ENCODE data around the gene CDCP1. TPM values are rescaled to one million over a fixed set of nuclear protein-coding genes. Genes with fewer than 3 reads are reported as not detected.

Gene CDCP1, protein sequence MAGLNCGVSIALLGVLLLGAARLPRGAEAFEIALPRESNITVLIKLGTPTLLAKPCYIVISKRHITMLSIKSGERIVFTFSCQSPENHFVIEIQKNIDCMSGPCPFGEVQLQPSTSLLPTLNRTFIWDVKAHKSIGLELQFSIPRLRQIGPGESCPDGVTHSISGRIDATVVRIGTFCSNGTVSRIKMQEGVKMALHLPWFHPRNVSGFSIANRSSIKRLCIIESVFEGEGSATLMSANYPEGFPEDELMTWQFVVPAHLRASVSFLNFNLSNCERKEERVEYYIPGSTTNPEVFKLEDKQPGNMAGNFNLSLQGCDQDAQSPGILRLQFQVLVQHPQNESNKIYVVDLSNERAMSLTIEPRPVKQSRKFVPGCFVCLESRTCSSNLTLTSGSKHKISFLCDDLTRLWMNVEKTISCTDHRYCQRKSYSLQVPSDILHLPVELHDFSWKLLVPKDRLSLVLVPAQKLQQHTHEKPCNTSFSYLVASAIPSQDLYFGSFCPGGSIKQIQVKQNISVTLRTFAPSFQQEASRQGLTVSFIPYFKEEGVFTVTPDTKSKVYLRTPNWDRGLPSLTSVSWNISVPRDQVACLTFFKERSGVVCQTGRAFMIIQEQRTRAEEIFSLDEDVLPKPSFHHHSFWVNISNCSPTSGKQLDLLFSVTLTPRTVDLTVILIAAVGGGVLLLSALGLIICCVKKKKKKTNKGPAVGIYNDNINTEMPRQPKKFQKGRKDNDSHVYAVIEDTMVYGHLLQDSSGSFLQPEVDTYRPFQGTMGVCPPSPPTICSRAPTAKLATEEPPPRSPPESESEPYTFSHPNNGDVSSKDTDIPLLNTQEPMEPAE
- total RNA-seq = 0.57 TPM
- long read RNA-seq, partial matches to known transcripts = 1 of 2 reads
- long read RNA-seq, other reads (novel, unspliced or antisense) = 1 of 2 reads

DNA sequence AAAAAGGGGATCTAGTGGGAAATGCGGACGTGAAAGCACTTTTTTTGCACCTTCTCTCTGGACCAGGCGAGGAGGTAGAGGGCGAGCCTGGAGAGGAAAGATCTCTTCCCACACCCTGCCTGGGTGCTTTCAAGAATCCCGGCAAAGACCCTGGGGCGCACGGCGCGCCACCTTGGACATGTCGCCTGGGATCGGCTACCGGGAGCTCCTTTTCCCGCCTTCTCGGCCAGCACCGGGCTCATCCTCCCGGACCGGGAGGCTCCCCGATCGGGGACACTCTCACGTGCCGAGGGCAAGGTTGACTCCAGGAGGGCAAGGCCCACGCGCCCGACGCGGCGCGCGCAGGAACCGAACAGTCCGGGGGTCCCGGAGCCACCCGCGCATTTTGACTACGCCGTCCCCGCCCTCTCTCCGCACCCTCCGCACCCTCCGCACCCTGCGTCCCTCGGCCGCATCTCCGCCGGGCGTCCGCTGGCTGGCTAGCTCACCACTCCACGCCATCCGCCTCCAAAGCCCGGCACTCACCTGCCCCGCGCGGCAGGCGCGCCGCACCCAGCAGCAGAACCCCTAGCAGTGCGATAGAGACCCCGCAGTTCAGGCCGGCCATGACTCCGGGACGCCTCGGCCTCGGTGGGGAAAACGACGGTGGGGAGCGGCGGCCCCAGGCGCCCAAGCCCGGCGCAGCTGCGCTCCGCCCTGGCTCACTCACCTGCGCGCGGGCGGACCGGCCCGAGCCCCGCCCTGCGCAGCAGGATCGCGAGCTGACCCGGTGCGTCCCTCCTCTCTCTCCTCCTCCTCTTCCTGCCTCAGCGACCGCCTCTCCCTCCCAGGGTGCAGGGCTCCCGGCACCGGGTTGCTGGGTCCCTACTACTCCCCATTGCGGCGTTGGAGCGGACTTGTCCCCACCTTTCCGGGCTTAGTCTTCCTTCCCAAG, at the start of gene CDCP1:
Gene CDCP1, minus strand, starts transcription at position 698 of the 934 bp plus-strand sequence. Its CDS starts 91 bp downstream, at position 607.
- no peak for DNase-seq (ENCODE audit: low spot score)
- intact Hi-C loops (cut with DNase I) = no loop called here

DNA sequence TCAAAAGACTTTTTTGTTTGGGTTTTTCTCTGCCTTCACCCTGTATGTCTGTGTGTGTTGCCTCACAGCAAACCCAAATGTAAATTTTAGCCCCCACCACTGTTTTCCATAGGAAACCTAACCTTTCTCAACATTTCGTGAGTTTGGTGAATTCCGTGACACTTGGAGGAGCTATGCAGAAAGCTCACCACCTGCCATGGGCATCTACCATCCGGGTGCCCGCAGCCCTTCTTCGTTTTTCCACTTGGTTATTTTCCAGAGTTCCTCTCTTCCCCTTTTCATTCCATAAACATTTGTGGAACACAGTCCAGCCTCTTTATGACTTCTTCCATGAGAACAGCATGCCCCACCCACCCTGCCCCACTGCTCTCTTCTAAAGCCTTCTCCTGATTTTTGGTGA, 48.6 kb upstream of the CDCP1 start:
- no peak for DNase-seq (ENCODE audit: low spot score)
- intact Hi-C loops (cut with DNase I) = no loop called here

DNA sequence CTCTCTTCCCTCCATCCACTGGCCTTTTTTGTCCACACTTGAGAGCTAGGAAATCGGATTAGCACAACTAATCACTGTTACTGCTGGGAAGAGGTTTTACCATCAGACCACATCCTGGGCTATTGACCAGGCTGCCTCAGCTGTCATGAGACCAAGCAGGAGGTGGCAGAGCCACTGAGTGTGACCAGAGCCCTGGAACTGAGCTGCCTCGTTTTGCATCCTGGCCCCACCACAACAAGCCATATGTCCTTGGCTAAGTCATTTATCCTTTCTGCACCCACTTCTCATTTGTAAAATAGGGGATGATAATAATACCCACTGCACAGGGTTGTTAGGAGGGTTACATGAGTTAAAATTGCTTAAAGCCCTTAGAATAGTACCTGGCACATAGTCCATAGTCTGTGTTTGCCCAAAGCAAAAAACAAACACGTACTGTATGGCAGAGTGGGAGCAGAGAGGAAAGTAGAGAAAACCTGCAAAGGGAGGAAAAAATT, 45.8 kb upstream of the CDCP1 start:
- intact Hi-C loops (cut with DNase I) = no loop called here
- no peak for DNase-seq (ENCODE audit: low spot score)

DNA sequence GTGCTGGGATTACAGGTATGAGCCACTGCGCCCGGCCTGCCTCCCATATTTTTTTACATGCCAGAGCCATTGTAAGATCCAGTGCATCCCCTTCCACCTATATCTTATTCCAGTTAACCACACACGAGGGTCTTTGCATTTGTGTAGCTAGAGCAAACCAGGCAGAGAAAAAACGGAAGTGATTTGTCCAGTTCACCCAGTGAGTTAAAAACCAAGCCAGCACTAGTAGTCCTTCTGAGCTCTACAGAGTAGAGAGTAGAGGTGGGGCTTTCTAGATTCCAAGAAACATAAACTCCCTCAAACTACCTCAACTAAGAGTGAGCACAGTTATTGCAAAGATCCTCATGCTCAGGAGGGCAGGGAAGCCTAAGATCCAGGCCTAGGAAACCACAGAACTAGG, 45.2 kb upstream of the CDCP1 start:
- intact Hi-C loops (cut with DNase I) = no loop called here
- DNase-seq (ENCODE audit: low spot score) = no peak

DNA sequence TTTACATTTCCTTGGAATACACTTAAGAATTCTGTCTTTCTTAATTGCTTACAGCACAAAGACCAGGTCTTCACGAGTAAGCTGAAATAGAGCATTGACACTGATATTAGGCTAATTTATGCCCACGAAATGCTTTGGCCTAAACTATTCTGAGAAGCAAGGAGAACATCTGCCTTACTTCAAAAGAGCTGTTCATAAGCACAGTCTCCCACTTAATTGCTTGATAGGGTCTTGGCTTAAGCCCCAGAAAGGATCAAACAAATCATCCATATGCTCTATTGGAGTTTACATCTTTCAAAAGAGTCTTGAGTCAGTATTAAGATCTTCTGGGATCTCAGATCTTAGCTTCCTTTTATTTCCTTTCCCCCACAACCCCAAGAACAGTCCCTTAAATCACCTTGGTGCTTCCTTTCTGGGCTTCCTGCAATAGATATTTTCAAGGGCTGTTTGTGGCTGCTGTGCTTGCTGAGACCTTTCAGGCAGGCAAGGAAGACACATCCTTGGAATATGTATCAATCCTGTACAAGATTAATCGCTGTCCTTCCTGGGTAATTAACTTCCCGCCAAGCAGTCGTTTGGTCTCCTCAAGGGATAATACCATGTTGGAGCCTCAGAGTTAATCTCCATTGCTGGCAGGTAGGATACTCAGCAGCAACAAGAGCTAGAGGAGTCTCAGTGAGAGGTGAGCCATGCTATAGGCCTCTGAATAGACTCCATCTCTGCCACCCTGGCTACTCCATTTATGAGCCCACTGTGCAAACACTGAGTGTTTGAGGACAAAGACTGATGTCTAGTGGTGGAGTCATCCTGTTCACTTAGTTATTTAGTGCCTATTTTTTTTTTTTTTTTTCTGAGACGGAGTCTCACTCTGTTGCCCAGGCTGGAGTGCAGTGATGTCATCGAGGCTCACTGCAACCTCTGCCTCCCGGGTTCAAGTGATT, 42.8 kb upstream of the CDCP1 start:
- no peak for DNase-seq (ENCODE audit: low spot score)
- intact Hi-C loops (cut with DNase I) = no loop called here

DNA sequence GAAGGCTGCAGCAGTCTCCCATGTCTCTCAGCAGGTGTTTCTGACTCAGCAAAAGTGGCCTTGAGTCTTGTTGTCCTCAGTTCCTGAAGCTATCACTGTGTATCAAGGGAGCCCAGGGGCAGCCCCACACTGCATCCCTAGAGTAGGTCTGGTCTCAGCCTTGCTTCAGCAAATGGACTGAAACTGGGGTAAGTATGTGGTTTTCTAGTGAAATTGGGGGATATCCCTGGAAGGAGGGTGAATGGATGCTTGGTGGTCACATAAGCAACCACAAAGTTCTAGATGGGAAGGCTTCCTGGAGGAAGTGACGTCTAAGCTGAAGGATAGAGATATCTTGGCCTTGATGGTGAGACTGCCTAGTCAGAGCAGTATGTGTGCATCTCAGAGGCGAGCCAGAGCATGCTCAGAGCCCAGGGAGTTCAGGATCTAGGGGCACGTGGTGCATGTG, 41.5 kb upstream of the CDCP1 start:
- intact Hi-C loops (cut with DNase I) = no loop called here
- DNase-seq (ENCODE audit: low spot score) = no peak

DNA sequence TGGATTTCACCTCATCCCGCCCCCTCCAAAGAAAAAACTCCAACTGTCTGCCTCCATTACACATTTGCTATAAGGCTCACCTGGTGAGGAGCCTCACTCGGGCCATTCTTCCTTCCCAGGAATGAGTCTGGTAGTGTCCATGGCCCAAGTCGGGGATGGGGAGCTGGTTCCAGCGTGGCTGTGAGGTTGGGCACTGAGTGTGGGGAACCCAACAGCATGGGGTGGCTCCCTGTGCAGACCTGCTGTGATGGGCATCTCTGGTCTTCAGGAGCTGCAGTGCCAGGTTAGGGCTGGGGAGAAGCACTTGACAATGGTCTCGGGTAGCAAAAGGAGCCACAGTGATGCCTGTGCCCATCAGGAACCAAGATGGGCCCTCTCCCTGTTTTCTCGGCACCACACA, 40.7 kb upstream of the CDCP1 start:
- peak; percentile 58 for DNase-seq (ENCODE audit: low spot score)
- intact Hi-C loops (cut with DNase I) = no loop called here

DNA sequence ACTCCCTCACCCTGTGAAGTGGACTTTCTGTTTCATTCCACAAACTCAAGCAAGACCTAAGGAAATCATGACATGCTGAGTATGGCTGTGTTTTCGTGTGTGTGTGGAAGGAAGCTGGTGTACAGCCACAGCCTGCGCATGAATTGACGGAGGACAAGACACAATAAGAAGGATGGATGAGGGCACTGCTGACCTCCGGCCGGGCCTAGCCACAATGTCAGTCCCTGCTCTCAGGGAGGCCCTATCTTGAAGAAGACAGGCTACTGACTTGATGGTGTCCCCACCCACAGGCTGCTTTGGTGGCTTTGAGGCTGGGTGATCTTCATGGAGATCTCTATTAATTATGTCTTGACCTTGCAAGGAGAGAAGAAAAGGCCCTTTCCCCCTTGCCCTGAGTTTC, 39.3 kb upstream of the CDCP1 start:
- intact Hi-C loops (cut with DNase I) = no loop called here
- peak; percentile 58 for DNase-seq (ENCODE audit: low spot score)

DNA sequence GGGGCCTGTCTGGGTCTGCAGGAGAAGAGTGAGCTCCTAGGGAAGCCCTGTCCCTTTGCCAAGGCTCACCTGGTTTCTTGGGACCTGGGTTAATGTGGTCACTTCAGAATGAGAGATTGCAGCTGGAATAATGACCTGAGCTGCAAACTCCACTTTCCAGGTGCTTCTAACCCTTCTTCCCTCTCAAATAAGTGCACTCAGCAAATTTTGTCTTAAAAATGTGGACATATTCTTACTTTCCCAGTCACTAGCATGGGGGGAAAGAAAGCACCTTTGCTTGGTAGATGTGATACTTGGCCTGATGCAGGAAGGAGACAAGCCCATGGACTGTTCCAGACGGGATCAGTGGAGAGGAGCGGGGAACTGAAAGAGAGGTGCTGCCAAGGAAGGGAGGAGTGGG, 38.9 kb upstream of the CDCP1 start:
- intact Hi-C loops (cut with DNase I) = no loop called here
- peak; percentile 14 for DNase-seq (ENCODE audit: low spot score)

DNA sequence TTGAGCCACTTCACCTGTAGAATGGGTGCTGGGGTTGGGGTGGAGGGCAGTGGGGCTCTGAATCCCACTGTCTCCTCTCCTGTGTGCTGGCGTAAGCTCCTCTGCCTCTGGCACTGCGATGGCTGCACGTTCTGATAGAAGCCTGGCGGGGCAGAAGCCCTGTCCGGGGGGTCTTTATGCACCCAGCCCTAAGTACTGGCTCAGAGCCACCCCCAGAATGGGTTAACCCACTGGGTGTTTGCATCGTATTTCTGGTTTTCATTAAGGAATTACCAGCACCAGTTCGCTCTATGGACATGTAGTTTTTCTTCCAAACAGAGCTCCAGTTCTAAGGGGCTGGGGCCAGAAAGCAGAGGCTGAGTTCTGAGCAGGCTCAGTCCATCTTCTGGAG, 37.7 kb upstream of the CDCP1 start:
- no peak for DNase-seq (ENCODE audit: low spot score)
- intact Hi-C loops (cut with DNase I) = no loop called here

DNA sequence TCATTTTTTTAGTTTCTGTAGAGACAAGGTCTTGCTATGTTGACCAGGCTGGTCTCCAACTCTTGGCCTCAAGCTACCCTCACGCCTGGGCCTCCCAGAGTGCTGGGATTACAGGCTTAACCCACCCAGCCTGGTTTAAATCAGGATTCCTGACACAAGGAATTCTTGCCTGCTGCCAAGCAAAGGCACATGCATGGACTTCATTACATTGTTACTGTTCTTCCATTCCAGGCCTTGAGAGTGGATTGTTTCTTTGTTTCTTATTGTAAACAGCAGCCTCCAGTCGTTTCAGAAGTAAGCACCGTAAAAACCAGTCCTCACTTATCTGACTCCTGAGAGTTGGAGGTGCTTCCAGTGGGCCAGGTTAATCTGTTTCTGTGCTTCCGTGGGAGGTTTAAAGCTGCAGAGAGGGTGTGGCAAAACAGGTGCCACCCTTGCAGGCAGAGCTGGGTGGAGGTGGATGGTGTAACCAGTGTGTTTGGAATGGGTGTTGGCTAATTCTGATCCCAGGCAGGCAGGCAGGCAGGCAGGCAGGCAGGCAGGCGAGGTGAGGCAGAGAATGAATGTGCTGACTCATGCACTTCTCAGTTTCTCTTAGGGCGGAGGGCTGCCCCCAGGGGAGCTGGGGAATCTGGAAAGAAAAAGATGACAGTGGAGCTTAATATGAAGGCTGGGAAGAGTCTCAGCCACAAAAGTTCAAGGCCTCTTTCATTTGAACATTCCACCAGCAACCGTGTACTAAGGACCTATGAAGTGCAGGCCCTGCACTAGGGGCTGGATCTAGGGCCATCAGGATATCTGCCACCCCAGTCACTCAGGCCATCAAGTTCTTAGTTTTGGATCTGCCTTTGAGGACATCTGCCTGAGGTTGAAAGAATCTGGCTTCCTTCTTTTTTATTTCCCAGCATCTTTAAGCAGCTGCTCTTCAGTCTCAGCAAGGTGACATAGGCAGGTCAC, 37.0 kb upstream of the CDCP1 start:
- intact Hi-C loops (cut with DNase I) = no loop called here
- DNase-seq (ENCODE audit: low spot score) = peak; percentile 60

DNA sequence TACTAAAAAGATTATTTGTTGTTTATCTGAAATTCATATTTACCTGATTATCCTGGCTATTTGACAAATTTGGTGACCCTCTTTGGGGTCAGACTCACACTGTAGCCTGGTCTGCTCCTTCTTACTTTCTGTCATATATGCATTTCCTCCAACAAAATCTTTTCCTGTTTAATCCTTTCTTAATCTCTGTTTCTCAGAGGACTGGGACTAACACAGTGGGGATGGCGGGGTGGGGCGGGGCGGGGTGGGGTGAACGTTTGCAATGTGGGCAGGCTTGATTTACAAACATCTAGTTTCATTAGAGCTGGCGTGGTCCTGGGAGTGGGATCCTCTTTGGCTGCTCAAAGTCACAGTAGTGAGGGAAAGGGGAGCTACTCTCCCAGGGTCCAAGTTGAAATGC, 35.3 kb upstream of the CDCP1 start:
- intact Hi-C loops (cut with DNase I) = no loop called here
- peak; percentile 35 for DNase-seq (ENCODE audit: low spot score)

DNA sequence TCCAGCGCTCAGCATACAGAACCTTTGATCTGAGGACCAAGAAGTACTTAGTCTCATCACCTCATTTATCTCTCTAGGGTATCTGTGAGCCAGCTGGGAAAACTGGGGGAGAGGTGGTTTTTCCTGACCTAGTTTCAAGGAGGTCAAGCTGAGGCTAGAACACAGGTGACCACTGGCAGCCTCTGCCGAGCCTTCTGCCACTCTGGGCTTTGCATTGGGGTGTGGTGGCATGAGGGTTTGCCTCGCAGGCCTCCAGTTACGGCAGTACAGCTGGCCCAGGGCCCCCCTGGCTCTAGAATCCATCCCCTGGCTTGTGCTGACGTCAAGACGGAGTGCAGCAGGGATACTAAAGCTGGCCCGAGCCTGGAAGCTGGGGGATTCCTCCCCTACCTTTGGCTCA, 34.7 kb upstream of the CDCP1 start:
- intact Hi-C loops (cut with DNase I) = no loop called here
- DNase-seq (ENCODE audit: low spot score) = peak; percentile 17

DNA sequence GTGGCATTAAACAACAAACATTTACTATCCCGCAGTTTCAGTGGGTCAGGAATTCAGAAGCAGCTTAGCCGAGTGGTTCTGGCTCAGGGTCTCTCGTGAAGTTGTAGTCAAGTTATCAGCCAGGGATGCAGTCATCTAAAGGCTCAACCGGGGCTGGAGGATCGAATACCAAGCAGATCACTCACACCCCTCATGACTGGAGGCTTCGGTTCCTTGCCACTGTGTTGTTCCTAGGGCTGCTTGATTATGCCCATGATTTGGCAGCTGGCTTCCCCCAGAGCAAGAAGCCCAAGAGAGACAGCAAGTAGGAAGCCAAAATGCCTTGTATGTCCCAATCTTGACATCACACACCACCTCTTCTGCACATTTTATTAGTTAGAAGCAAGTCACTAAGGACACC, 33.9 kb upstream of the CDCP1 start:
- DNase-seq (ENCODE audit: low spot score) = no peak
- intact Hi-C loops (cut with DNase I) = no loop called here

DNA sequence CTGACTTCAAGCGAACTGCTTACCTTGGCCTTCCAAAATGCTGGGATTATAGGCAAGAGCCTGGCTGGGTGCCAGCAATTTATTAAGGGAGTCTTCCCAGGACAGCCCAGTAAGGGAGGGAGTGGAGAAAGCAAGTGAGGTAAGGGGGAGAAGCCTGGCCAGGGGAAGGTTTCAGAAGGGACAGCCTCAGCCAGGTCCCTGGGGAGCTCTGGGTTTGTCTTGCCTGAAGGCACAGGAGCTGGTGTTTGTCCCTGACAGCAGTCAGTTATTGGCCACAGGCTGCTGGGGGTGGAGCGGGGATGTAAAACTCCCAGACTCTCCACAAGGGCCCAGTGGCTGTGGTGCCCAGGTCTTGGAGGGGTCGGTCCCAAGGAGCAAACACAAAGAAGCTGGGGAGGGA, 33.0 kb upstream of the CDCP1 start:
- intact Hi-C loops (cut with DNase I) = no loop called here
- no peak for DNase-seq (ENCODE audit: low spot score)

DNA sequence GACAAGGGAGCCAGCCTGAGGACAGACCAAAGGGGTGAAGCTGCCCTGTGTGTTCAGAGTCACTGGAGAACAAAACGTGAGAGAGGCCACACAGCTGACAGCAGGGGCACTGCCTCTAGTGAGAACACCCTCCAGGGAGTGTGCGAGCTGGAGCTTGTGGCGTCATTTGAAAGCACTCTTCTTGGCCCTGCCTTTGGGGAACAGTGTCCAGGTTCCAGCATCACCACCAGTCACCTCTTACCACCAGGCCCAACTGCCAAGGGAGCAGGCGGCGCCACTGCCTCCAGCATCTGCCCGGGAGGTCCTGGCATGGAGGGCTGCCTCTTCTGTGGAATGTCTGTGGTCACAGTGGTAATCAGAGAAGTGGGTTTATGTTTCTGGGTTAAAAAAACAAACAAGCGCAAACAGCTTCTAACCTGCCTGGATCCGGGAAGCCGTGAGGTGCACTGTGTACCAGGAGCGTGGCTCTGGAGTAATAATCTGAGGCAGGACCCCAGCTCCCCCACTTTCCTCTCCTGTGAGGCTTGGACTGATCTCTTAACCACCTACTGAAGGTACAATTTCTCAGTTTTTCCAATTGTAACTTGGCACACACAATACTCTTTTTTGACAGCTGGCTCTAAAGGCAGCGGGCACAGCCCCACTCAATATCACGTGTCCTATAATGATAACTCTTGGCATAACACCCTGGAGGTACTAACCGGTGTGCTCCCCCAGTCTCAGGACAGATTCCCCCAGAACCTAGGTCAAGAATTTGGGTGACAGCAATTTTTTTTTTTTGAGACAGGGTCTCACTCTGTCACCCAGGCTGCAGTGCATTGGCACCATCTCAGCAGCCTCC, 32.2 kb upstream of the CDCP1 start:
- intact Hi-C loops (cut with DNase I) = no loop called here

More for the DNA sequence above, 32.2 kb upstream of the CDCP1 start:
- no peak for DNase-seq (ENCODE audit: low spot score)

Data from cardiac septum (tissue), 1 donor.